Measurements from ENCODE around the gene ARHGDIG. TPM values are rescaled to one million over a fixed set of nuclear protein-coding genes. Genes with fewer than 3 reads are reported as not detected.
A peak's percentile ranks its signal among the peaks of the same experiment; 100 is the strongest.

Gene ARHGDIG
- total RNA-seq (2021; ENCODE audit: unreplicated experiment): 2.4 TPM
- polyA plus RNA-seq (2012; ENCODE audit: insufficient read length): 8.3 TPM
- Bru-seq, nascent RNA: percentile 29 among the genes with signal in this experiment
- BruChase-seq, experiment 1, labeled RNA remaining after a 2-hour chase: percentile 17 among the genes with signal in this experiment
- percentile 32 among the genes with signal in this experiment for BruChase-seq, experiment 2, labeled RNA remaining after a 6-hour chase
- long read RNA-seq: 0 reads

DNA sequence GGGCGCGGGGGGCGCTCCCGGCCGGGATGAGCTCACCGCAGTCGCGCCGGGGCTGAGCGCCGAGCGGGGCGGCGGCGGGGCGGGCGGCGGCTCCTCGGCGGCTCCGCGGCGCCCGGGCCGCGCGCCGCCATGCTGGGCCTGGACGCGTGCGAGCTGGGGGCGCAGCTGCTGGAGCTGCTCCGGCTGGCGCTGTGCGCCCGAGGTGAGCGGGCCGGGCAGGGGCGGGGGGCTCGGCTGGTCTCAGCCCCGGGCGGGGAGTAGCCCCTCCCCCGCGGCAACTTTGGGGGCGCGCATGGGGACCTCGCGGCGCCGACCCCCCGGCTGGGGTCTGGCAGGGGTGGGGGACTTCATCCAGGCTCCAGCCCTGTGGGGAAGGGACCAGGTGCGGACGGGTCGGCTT is at the start of gene ARHGDIG:
Gene ARHGDIG, plus strand, starts transcription at position 40 of the 400 bp plus-strand sequence. Its CDS starts 90 bp downstream, at position 130.
- in situ Hi-C loops (cut with HindIII; ENCODE audit: low pct_unique_long_range_greater_than_20kb, low sequenced_read_pairs) (no loop called here), intact Hi-C loops (cut with micrococcal nuclease; ENCODE audit: unreplicated experiment) (no loop called here)
- H3K27me3 ChIP-seq (ENCODE audit: control insufficient read depth, insufficient read depth, low read length): no peaks in the 10 kb centered on the region
- peak within 1 kb of the TSS; percentile 18 to 25; a peak in 3 of 4 replicates for H3K4me3 ChIP-seq (ENCODE audit: low read depth in 2 of 2, low read length in 2 of 2)
- POLR2A ChIA-PET: no interaction called here
- H3K4me1 ChIP-seq (ENCODE audit: control insufficient read depth, insufficient read depth, low read length): peaks cover 5% of the 10 kb centered on the region
- CTCF ChIA-PET: no interaction called here
- no peaks in the 10 kb centered on the region for H3K9me3 ChIP-seq (ENCODE audit: control insufficient read depth, insufficient read depth, low read depth, low read length)
- no TSS peak for BruUV-seq (replicated peaks)
- ATAC-seq: no peak
- TF ChIP-seq, protein P1, sequence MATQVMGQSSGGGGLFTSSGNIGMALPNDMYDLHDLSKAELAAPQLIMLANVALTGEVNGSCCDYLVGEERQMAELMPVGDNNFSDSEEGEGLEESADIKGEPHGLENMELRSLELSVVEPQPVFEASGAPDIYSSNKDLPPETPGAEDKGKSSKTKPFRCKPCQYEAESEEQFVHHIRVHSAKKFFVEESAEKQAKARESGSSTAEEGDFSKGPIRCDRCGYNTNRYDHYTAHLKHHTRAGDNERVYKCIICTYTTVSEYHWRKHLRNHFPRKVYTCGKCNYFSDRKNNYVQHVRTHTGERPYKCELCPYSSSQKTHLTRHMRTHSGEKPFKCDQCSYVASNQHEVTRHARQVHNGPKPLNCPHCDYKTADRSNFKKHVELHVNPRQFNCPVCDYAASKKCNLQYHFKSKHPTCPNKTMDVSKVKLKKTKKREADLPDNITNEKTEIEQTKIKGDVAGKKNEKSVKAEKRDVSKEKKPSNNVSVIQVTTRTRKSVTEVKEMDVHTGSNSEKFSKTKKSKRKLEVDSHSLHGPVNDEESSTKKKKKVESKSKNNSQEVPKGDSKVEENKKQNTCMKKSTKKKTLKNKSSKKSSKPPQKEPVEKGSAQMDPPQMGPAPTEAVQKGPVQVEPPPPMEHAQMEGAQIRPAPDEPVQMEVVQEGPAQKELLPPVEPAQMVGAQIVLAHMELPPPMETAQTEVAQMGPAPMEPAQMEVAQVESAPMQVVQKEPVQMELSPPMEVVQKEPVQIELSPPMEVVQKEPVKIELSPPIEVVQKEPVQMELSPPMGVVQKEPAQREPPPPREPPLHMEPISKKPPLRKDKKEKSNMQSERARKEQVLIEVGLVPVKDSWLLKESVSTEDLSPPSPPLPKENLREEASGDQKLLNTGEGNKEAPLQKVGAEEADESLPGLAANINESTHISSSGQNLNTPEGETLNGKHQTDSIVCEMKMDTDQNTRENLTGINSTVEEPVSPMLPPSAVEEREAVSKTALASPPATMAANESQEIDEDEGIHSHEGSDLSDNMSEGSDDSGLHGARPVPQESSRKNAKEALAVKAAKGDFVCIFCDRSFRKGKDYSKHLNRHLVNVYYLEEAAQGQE (IDR thresholded peaks at IDR 0.05; ENCODE audit: insufficient read depth in 1 of 2, low read depth in 2 of 2, low read length in 1 of 2): no peak
- TF ChIP-seq, protein P2, sequence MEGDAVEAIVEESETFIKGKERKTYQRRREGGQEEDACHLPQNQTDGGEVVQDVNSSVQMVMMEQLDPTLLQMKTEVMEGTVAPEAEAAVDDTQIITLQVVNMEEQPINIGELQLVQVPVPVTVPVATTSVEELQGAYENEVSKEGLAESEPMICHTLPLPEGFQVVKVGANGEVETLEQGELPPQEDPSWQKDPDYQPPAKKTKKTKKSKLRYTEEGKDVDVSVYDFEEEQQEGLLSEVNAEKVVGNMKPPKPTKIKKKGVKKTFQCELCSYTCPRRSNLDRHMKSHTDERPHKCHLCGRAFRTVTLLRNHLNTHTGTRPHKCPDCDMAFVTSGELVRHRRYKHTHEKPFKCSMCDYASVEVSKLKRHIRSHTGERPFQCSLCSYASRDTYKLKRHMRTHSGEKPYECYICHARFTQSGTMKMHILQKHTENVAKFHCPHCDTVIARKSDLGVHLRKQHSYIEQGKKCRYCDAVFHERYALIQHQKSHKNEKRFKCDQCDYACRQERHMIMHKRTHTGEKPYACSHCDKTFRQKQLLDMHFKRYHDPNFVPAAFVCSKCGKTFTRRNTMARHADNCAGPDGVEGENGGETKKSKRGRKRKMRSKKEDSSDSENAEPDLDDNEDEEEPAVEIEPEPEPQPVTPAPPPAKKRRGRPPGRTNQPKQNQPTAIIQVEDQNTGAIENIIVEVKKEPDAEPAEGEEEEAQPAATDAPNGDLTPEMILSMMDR (IDR thresholded peaks at IDR 0.05): no peak
- TF ChIP-seq SIN3A (IDR thresholded peaks at IDR 0.05; ENCODE audit: borderline replicate concordance, insufficient read depth, low read depth, low read length) (no peak), TCF7L2 (IDR thresholded peaks at IDR 0.05; ENCODE audit: low read depth, low read length) (no peak), POLR2AphosphoS5 (IDR thresholded peaks at IDR 0.05; ENCODE audit: low read depth, low read length) (no peak)
- H3K27ac ChIP-seq (ENCODE audit: low read length): no peak within 1 kb of the TSS
- no peaks in the 10 kb centered on the region for H3K36me3 ChIP-seq (ENCODE audit: control insufficient read depth, insufficient read depth, low read length)
- DNase-seq (ENCODE audit: low read depth, low spot score): no peak

DNA sequence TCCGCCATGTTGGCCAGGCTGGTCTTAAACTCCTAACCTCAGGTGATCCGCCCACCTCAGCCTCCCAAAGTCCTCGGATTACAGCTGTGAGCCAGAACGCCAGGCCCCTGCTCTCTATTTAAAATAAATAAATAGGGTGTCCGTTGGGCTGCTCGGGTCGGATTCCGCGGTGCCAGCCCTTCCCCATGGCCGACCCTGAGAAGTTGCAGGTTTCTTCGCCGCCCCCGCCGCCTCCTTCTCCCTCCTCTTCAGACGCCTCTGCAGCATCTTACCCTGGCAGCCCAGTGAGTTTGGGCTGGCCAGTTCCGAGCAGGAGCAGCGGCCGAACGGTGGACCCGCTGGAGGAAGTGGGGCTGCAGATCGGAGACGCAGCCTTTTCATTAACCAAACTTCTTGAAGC is 49.4 kb upstream of the ARHGDIG start:
- H3K4me1 ChIP-seq (ENCODE audit: control insufficient read depth, insufficient read depth, low read length): peaks cover 9% of the 10 kb centered on the region
- intact Hi-C loops (cut with micrococcal nuclease; ENCODE audit: unreplicated experiment): no loop called here
- ChIA-PET POLR2A (no interaction called here), CTCF (no interaction called here)
- H3K9me3 ChIP-seq (ENCODE audit: control insufficient read depth, insufficient read depth, low read depth, low read length): no peaks in the 10 kb centered on the region
- no peak for TF ChIP-seq SIN3A (IDR thresholded peaks at IDR 0.05; ENCODE audit: borderline replicate concordance, insufficient read depth, low read depth, low read length)
- no peak for TF ChIP-seq POLR2AphosphoS5 (IDR thresholded peaks at IDR 0.05; ENCODE audit: low read depth, low read length)
- no peak for TF ChIP-seq TCF7L2 (IDR thresholded peaks at IDR 0.05; ENCODE audit: low read depth, low read length)
- TF ChIP-seq, protein P1 (IDR thresholded peaks at IDR 0.05; ENCODE audit: insufficient read depth in 1 of 2, low read depth in 2 of 2, low read length in 1 of 2): no peak
- TF ChIP-seq, protein P2 (IDR thresholded peaks at IDR 0.05): no peak
- no peak overlapping the region for H3K4me3 ChIP-seq (ENCODE audit: low read depth in 2 of 2, low read length in 2 of 2)
- DNase-seq (ENCODE audit: low read depth, low spot score) (no peak), ATAC-seq (no peak)
- in situ Hi-C loops (cut with HindIII; ENCODE audit: low pct_unique_long_range_greater_than_20kb, low sequenced_read_pairs): no loop called here
- H3K27me3 ChIP-seq (ENCODE audit: control insufficient read depth, insufficient read depth, low read length): no peaks in the 10 kb centered on the region
- peaks cover 17% of the 10 kb centered on the region for H3K36me3 ChIP-seq (ENCODE audit: control insufficient read depth, insufficient read depth, low read length)
- BruUV-seq (replicated peaks): no TSS peak
- no peak overlapping the region for H3K27ac ChIP-seq (ENCODE audit: low read length)

Measured in Panc1 (cell line).